Choroid plexus epithelial cell (primary cell): ENCODE data around the gene LINGO4.

ENCODE experiments used
- DNase-seq: peaks from one replicate; pipeline ENCODE4 v3.0.0-alpha.2; 2010; ENCODE audit warnings: low read depth
- H3K4me3 ChIP-seq: 2 replicates; pipeline ENCODE4 v1.5.1; 2011; ENCODE audit warnings: low read depth, mild to moderate bottlenecking, control low read depth, low read length, moderate library complexity
- CTCF ChIP-seq: conservative IDR thresholded peaks from 2 replicates; pipeline ENCODE4 v1.5.1; 2011; ENCODE audit warnings: low read depth, mild to moderate bottlenecking, control low read depth, inconsistent platforms, low read length, moderate library complexity

Gene LINGO4

GRCh38 chr1:151849126-151849525, 43.9 kb upstream of the LINGO4 start:
- DNase-seq, result no peak
- no peak for TF ChIP-seq CTCF
- no peak overlapping the region for H3K4me3 ChIP-seq

- no peak for TF ChIP-seq CTCF
- no peak for DNase-seq
- no peak overlapping the region for H3K4me3 ChIP-seq
Measured at GRCh38 chr1:151847867-151848596, 42.8 kb upstream of the LINGO4 start.

- no peak for DNase-seq
- no peak for TF ChIP-seq CTCF
- no peak overlapping the region for H3K4me3 ChIP-seq
Measured at GRCh38 chr1:151846686-151847237, 41.5 kb upstream of the LINGO4 start.

- H3K4me3 ChIP-seq, result no peak overlapping the region
- DNase-seq, result peak; percentile 51
- TF ChIP-seq CTCF, result peak; percentile 29
Measured at GRCh38 chr1:151846062-151846568, 40.9 kb upstream of the LINGO4 start.

GRCh38 chr1:151843398-151843797, 38.2 kb upstream of the LINGO4 start:
- no peak for TF ChIP-seq CTCF
- H3K4me3 ChIP-seq, result no peak overlapping the region
- DNase-seq, result no peak

- TF ChIP-seq CTCF, result no peak
- H3K4me3 ChIP-seq, result no peak overlapping the region
- DNase-seq, result peak; percentile 77
Measured at GRCh38 chr1:151841141-151841540, 35.9 kb upstream of the LINGO4 start.

GRCh38 chr1:151840421-151840820, 35.2 kb upstream of the LINGO4 start:
- DNase-seq, result no peak
- no peak overlapping the region for H3K4me3 ChIP-seq
- TF ChIP-seq CTCF, result no peak
